ENCODE data around the gene VPS13A.
"Not testable (repeated sequence)": the region's sequence is repeated elsewhere in the genome, so short reads cannot be mapped to it uniquely, and the experiment has no call there.

VPS13A gene

GRCh38 chr9:77305622-77306400 is 128.5 kb downstream of the VPS13A start:
- DNase-seq (ENCODE audit: low spot score) = no peak

DNA sequence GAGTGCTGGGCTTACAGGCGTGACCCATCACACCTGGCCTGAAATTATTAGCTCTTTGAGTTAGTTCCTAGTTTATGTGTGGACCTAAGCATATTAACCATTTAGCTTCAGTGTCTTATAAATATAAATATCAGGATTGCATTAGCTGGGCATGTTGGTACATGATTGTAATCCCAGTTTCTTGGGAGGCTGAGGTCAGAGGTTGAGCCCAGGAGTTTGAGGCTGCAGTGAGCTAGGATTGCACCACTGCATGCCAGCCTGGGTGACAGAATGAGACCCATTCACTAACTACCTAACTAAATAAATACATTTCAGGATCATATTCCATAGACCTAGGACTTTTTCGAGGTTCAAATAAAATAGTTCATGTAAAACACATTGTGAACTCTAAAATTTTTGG is 129.8 kb downstream of the VPS13A start:
- DNase-seq (ENCODE audit: low spot score) = no peak

DNA sequence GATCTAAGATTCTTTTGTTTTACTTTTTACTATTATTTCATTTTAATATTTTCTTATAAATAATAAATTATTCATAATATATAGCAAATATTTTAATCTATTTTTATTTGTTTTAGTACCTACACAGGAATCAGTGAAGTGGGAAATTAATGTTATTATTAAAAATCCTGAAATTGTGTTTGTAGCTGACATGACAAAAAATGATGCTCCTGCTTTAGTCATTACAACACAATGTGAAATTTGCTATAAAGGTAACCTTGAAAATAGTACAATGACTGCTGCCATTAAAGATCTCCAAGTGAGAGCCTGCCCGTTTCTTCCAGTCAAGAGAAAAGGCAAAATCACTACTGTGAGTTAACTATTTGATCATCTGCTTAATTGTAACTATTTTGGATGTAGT is 138.7 kb downstream of the VPS13A start:
- no peak for DNase-seq (ENCODE audit: low spot score)

DNA sequence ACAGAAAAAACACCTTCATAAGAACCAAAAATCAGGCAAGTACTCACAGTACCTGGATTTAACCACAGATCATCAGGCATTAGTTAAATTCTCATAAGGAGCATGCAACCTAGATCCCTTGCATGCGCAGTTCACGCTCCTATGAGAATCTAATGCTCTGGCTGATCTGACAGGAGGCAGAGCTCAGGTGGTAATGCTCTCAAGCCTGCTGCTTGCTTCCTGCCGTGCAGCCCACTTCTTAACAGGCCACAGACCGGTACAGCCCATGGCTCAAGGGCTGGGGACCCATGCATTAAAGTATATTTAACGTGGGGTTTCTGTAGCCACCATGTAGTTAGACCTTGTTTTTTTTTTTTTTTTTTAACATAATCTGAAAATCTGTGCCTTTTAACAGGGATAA is 147.7 kb downstream of the VPS13A start:
- DNase-seq (ENCODE audit: low spot score) = no peak

DNA sequence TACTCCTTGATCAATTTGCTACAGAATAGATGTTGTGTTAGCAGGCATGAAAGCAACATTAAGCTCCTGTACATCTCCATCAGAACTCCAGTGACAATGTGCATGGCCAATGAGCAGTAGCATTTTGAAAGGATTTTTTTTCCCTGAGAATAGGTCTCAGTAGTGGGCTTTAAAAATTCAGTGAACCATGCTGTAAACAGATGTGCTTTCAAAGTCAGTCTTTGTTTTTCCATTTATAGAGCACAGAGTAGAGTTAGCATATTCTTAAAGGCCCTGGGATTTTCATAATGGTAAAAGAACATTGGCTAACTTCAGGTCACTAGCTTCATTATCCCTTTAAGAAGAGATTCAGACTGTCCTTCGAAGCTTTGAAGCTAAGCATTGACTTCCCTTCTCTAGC is 150.8 kb downstream of the VPS13A start:
- no peak for DNase-seq (ENCODE audit: low spot score)

DNA sequence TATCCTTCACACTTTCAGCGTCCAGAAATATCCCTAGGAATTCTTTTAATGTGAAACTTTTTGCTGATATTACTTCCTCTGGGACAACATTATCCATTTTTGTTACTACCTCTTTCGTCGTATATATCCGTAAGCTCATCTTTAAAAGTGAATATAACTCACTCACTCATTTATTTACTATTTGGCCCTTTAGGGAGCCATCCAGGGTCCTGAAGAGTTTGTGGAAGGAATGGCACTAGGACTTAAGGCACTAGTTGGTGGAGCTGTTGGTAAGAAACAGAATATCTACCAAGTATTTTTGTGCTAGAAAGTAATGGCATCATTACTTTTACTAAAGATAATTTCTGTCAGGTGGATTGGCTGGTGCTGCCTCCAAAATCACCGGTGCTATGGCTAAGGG is 192.7 kb downstream of the VPS13A start:
- DNase-seq (ENCODE audit: low spot score) = no peak

- DNase-seq (ENCODE audit: low spot score) = no peak
These were observed 196.9 kb downstream of the VPS13A start for GRCh38 chr9:77374266-77374665.

DNA sequence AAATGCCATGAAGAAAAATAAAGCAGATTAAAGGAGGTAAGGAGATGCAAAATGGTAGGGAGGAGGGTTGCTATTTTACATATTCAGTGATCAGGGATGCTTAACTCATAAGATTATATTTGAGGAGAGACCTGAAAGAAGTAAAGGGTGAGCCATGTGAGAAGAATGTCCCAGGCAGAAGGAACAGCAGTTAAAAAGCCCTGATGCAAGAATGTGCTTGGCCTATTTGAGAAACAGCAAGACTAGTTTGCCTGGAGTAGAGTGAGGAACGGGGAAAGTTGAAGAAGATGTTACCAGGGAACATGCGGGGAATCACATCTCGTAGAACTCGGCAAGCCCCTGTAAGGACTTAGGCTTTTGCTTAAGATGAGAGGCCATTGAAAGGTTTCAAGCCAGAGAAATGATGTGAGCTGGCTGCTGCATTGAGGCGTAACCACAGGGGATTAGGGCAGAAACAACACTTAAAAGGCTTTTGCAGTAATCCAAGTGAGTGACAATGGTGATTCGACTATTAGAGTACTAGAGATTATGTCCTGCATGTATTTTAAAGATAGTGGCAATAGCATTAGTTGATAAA is 198.7 kb downstream of the VPS13A start:
- DNase-seq (ENCODE audit: low spot score) = no peak

DNA sequence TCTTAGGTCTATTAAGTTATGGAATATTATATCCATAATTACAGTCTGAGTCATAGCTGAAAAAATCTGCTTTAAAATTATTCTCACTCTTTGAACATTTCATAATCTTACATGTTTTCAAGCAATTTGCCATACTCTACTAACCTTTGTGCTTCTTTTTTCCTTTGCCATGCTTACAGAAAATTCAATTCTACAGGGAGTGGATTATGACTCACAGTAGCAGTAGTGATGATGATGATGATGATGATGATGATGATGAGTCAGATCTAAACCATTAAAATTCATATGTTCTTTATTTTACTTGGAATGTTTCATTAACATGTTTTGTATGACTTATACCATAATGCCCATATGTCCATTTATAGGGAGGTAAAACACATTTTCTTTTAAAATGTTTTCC is 207.1 kb downstream of the VPS13A start:
- no peak for DNase-seq (ENCODE audit: low spot score)

GRCh38 chr9:77386187-77386586 is 208.9 kb downstream of the VPS13A start:
- DNase-seq (ENCODE audit: low spot score) = no peak

DNA sequence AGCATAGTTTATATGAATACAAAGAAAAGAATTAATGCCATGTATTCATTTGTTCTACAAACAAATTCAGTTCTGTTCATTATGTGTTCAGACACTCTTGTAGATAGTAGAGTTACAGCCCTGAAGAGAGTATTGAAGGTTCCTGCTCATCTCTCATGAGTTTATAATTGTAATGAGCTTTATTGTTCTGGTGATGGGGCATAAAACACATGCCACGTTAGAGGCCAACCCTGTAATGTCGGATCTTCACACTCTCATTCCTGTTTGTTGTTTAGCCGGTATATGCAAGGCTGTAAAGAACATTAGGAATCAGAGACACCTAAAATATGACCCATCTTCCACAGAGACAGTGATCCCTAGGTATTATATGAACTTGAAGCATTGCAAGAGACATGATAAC is 214.5 kb downstream of the VPS13A start:
- no peak for DNase-seq (ENCODE audit: low spot score)

DNA sequence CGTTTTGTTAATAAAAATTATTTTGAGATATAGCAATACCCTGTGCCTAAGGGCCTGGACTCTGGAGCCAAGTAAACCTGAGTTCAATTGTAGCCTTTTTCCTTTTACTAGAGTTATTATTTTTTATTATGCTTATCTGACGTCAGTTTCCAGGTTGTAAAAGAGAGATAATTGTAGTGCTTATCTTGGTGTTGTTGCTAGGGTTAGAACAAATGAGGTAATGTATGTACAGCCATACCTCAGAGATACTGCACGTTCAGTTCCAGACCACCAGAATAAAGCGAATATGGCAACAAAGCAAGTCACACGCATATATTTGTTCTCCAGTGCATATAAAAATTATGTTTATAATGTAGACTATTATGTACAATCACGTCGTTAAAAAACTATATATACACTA is 215.0 kb downstream of the VPS13A start:
- DNase-seq (ENCODE audit: low spot score) = peak; percentile 18

- DNase-seq (ENCODE audit: low spot score) = not testable (repeated sequence)
These were observed 221.2 kb downstream of the VPS13A start for GRCh38 chr9:77398581-77398980.

DNA sequence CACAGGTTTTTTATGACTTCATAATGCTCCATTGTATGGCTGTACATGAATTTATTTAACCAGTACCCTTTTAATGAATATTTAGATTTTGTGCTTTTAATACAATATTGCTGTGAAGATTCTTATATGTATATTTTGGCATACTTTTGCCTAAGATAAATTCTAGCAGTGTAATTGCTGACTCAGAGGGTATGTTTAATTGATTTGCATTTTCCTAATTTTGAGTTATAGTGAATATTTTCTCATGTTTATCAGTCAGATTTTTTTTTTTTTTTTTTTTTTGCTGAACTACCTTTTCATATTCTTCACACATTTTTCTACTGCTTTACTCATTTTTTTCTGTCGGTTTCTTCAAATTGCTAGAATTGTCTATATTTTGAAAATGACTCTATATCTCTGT is 222.6 kb downstream of the VPS13A start:
- no peak for DNase-seq (ENCODE audit: low spot score)

- DNase-seq (ENCODE audit: low spot score) = no peak
These were observed 225.0 kb downstream of the VPS13A start for GRCh38 chr9:77402286-77402685.

GRCh38 chr9:77403239-77403638 is 225.9 kb downstream of the VPS13A start:
- DNase-seq (ENCODE audit: low spot score) = no peak

DNA sequence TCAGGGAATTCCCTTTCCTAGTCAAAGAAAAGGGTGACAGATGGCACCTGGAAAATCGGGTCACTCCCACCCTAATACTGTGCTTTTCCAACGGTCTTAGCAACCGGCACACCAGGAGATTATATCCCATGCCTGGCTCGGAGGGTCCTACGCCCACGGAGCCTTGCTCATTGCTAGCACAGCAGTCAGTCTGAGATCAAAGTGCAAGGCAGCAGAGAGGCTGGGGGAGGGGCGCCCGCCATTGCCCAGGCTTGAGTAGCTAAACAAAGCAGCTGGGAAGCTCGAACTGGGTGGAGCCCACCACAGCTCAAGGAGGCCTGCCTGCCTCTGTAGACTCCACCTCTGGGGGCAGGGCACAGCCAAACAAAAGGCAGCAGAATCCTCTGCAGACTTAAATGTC is 231.2 kb downstream of the VPS13A start:
- DNase-seq (ENCODE audit: low spot score) = not testable (repeated sequence)

GRCh38 chr9:77417566-77417965 is 240.2 kb downstream of the VPS13A start:
- DNase-seq (ENCODE audit: low spot score) = no peak

DNA sequence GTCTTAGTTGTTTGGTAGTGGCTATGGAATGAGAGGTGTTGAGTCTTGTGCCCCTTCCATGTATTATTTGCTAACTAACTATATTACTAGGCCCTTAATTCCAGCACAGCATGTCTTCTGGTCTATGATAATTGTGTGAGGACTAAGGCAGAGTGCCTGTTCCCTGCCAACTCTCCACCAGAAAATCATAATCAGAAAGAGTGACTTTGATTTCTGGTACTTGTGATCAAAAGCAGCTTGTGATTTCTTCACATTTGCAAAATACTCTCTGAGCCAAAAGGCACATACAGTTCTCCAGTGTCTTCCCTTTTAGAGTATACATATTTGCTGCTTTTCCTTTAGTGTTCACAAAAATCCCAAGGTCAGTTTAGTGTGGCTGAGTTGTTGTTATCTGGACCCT is 240.9 kb downstream of the VPS13A start:
- no peak for DNase-seq (ENCODE audit: low spot score)

DNA sequence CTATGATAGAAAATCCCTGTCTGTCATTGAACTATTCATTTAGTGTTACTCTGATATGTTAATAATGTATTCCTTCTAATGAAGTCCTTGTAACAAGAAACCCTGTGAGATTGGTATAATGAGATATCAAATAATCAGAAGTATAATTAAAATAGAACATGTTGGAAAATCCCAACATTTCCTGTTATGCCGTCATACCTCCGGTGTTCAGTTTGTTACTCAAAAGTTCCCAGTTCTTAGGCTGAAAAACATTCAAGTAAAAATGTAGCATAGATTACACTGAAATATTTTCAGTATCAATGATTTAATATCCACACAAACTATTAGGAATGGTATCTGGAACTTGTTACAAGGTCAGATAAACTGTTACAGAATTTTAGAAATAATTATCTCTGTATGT is 243.3 kb downstream of the VPS13A start:
- DNase-seq (ENCODE audit: low spot score) = no peak

DNA sequence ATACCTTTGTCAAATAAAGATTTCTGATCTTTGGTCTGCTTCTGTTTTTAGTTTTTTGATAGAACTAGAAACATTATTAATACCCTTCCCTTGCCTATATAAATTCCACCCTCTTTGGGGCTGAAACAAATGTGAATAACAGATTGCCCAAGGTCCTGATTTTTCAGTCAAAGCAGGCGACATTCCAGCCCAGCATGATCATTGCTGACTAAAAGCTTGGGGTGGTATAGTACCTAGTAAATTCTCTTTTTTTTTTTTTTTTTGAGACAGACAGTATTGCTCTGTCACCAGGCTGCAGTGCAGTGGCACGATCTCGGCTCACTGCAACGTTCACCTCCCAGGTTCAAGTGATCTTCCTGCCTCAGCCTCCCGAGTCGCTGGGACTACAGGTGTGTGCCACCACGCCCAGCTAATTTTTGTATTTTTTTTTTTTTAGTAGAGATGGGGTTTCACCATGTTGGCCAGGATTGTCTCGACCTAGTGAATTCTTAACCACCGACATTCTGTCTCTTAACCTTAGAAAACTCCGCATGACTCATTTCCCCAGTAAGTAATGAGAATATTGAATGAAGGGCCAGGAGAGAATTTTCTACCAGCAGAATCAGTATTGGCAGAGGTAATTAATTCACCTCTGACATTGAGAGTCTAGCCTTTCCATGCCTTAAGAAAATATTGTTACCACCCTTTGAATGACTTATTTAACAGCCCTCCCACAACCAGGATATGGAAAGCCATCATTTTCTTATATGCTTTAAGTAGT is 244.4 kb downstream of the VPS13A start:
- no peak for DNase-seq (ENCODE audit: low spot score)

GRCh38 chr9:77422969-77423368 is 245.6 kb downstream of the VPS13A start:
- no peak for DNase-seq (ENCODE audit: low spot score)

DNA sequence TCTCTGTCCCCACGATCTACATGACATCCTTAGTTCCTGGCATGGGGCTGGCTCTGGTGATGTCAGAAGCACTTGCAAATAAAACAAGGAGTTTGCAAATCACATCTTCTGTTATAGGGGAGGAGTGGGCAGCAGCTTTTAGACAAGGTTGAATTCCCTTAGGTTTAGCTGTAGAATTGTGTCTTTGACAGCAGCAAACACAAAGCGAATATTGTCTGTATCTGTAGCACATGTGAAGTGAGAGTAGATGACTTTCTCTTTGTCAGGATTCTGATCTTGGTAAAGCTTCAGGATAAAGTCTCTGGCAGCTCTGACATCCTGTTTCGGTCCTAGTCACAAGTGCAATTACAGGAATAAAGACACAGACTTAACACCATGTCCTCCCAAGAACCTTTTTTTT is 246.5 kb downstream of the VPS13A start:
- no peak for DNase-seq (ENCODE audit: low spot score)
